ENCODE measurements around the gene TUBB4A.
"Not testable (repeated sequence)": the region's sequence is repeated elsewhere in the genome, so short reads cannot be mapped to it uniquely, and the experiment has no call there.

DNA sequence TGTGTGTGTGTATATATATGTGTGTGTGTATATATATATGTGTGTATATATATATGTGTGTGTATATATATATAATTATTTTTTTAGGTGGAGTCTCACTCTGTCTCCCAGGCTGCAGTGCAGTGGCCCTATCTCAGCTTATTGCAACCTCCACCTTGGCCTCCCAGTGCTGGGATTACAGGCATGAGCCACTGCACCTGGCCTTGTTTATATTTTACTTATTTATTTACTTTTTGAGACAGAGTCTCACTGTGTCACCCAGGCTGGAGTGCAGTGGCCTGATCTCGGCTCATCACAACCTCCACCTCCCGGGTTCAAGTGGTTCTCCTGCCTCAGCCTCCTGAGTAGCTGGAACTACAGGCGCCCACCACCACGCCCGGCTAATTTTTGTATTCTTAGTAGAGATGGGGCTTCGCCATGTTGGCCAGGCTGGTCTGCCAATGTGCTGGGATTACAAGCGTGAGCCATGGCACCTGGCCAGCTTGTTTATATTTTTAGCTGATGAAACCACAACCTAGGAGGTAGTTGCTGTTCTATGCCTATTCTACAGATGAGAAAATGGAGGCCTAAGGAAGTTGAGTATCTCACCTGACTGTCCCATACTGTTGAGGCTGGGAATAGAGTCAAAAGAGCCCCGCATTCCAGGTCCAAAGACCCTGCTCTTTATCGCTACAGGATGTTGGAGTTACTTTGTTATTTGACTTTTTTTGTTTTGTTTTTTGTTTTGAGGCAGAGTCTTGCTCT is 6.1 kb upstream of the TUBB4A start:
- not testable (repeated sequence) for TF ChIP-seq POLR2AphosphoS5, POLR2A, TAF1, SPI1 (IDR thresholded peaks at IDR 0.05; ENCODE audit: low read depth, low read length)

Measured in GM12891 (cell line).